Cardiac fibroblast (primary cell): Measurements from ENCODE around the gene FADS3.

Source experiments
- DNase-seq, 2 donors: peaks; one replicate each; pipeline versions ENCODE4 v3.0.0 to v3.0.0-alpha.2; 2010; ENCODE audit warnings: low read depth in 2 of 2
- H3K4me3 ChIP-seq, 2 donors: replicated peaks in 1 of 2; 1 replicate in 1 of 2; 2 replicates in 1 of 2; pipeline ENCODE4 v1.5.1; 2011; ENCODE audit warnings: low read depth in 2 of 2, low read length in 2 of 2, mild to moderate bottlenecking in 2 of 2, moderate library complexity in 1 of 2
- TF ChIP-seq, protein P1 (sequence below): IDR thresholded peaks from one replicate; pipeline ENCODE4 v1.5.1; 2011; ENCODE audit warnings: low read depth, mild to moderate bottlenecking, low read length, inconsistent platforms

FADS3 gene

DNA sequence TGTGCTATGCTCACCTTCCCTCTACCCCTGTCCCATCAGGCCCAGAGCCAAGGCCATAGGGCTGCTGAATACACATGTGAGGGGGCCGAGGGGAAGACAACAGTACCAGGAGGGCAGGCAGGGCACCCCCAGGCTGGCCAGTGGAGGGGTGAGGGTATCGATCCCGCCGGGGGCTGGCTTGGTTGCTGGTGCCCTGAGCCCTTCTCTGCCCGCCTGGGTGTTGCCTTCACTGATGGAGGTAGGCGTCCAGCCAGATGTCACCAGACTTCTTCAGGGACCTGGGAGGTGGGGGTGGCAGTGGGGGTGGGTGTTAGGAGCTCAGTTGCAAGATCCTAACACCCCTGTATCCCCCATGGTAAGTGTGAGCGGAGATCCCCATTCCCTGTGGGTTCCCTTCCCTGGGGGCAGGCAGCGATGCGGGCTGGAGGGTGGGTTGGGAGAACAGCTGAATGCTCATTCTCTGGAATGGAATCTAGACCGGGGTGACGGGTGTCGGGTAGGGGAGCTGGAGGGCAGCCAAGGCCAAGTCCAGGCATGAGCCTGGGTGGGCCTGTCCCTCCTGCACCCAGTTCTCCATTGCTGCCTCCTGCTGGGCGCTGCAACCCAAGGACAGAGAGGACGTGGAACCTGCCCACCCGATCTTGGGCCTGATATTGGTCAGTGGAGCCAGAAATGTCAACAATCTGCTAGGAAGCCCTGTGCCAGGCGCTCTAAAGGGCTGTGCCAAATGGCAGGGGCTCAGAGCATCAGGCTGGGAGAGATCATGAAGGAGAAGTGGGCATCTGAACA lies 17.6 kb downstream of the FADS3 start:
- TF ChIP-seq, protein P1, sequence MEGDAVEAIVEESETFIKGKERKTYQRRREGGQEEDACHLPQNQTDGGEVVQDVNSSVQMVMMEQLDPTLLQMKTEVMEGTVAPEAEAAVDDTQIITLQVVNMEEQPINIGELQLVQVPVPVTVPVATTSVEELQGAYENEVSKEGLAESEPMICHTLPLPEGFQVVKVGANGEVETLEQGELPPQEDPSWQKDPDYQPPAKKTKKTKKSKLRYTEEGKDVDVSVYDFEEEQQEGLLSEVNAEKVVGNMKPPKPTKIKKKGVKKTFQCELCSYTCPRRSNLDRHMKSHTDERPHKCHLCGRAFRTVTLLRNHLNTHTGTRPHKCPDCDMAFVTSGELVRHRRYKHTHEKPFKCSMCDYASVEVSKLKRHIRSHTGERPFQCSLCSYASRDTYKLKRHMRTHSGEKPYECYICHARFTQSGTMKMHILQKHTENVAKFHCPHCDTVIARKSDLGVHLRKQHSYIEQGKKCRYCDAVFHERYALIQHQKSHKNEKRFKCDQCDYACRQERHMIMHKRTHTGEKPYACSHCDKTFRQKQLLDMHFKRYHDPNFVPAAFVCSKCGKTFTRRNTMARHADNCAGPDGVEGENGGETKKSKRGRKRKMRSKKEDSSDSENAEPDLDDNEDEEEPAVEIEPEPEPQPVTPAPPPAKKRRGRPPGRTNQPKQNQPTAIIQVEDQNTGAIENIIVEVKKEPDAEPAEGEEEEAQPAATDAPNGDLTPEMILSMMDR, result no peak
- no peak overlapping the region for H3K4me3 ChIP-seq
- DNase-seq, result no peak

DNA sequence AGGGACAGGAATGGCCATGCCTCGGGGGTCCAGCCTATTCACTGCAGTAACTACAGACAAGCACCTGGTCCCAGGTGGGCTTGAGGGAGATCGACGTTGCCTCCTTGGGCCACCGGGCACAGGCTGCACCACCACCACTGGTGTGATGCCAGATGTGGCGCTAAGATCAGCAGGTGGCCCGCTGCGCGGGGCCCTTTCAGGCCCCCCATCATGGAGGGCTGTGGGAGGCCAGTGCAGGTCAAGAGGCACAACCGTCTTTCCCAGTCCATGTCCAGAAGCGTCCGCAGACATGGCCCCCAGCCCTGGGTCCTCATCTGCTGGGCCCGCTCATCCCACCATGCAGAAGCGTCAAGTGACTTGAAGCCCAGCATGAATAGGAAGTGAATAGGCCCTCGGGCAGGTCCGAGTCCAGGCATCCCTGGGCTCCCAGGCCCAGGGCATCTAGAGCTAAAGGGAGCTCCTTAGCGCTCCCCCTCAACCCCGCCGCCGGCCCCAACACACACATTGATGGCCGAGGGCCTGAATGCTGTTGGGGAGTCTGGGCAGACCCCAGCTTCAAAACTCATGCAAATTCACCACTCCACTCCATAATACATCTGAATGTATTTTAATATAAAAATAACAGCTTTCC lies 18.3 kb downstream of the FADS3 start:
- TF ChIP-seq, protein P1, result no peak
- DNase-seq, result no peak
- no peak overlapping the region for H3K4me3 ChIP-seq

DNA sequence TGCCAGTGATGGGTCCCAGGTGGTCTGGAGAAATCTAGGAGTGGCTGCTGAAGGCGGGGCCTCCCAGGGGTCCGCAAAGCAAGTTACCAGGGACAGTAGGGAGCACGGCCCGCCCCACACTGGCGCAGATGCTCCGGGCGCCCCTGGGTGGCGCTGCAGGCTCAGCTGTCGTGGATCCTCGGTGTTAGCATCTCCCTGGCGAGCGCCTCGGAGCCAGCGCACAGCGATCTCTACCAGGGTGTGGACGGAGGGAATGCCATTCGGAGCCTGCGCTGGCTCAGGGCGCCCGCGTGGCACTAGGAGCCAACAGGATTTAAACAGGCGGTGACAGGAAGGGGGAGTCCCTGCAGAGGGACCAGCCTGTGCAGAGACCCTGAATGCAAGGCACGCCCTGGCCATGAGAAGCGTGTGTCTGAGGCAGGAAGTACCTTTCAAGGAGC lies 20.2 kb downstream of the FADS3 start:
- peak; percentile 83 to 87 for DNase-seq
- peak overlapping the region in 1 of 2 donors; percentile 15 for H3K4me3 ChIP-seq

DNA sequence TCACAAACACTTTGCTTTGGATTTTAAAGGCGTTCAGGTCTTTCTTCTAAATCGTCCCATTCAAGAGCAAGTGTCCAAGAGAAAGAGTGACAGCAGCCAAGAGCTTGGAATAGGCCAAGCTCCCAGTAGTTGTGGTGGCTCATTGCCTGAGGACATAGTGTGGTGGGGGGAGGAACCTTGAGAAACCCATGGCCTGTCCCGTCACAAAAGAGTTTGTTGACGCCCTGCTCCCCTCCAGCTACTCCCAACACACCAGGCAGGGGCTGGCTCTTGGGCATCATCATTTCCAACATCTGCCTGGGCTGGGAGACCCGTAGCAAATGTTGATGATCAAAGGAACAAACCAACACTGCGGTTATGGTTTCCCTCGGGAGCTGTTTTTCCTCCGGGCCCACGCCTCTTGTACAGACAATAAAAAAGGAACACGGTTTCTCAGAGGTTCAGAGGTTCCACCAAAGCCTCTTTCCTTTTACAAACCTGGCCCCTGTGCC lies 20.8 kb downstream of the FADS3 start:
- DNase-seq, result peak; percentile 50 to 70
- H3K4me3 ChIP-seq, result no peak overlapping the region
- TF ChIP-seq, protein P1, result no peak

More for the DNA sequence above, 20.2 kb downstream of the FADS3 start:
- TF ChIP-seq, protein P1, result peak; percentile 97

DNA sequence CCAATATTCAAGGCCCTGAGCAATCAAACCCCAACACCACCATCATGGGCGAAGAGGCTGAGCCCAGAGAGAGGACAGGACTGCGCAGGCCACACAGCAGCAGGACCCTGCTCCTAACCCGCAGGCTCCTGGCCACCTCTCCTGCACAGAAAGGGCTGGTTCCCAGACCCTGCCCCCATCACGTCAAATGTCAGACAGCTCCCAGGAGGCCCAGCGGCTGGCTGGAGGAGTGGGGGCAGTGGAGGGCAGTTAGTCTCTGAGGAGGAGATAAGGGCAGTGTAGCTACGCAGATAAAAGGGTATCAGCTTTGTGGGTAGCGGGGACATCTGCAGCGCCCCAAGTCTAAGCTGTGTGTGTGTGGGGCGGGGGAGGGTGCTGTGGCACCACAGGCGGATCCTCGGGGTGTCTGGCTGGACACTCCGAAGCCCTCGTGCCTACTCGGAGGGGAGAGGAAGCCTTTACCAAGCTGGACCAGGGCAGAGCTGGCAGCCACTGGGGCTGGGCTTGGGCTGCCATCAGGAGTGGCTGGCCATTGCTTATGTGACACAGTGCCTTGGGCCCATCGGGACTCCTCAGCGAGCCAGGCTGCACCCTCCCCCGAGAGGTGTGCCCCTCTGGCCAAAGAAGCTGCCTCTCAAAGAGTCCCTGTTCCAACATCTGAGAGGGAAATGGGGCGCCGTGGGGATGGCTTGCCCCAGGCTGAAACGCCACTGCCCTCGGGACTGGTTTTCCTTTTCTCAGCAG lies 21.5 kb downstream of the FADS3 start:
- H3K4me3 ChIP-seq, result no peak overlapping the region
- TF ChIP-seq, protein P1, result no peak
- peak in 1 of 2 donors; percentile 25 for DNase-seq

DNA sequence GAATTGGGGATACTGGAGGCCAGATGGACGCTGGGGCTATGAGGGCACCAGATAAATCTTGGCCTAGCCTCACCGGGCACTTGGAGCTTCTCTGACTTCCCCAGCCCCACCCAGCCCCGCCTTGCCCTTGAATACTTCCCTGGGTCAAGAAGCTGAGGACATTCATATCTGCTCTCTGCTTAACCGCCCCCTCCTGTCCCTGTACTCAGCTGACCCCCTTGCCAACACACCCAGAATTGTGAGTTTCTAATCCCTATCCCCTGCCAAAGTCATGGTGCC lies 22.0 kb downstream of the FADS3 start:
- no peak overlapping the region for H3K4me3 ChIP-seq
- peak in 1 of 2 donors; percentile 18 for DNase-seq
- TF ChIP-seq, protein P1, result no peak
